Naive thymus-derived CD8-positive, alpha-beta T cell (primary cell): ENCODE data around the gene SDK2. TPM values are rescaled to one million over a fixed set of nuclear protein-coding genes. Genes with fewer than 3 reads are reported as not detected.
"Not testable (repeated sequence)": the region's sequence is repeated elsewhere in the genome, so short reads cannot be mapped to it uniquely, and the experiment has no call there.

Source experiments
- ATAC-seq, 2 donors: fragments of 150-1000 bp; cut with Tn5 transposase in 1 of 2; sonication (Bioruptor Pico), chemical (Tn5 transposase) in 1 of 2; 1 replicate in 1 of 2; 2 replicates in 1 of 2; pipeline ENCODE4 v1.10.0; 2021; ENCODE audit warnings: mild to moderate bottlenecking in 2 of 2, moderate library complexity in 2 of 2
- POLR2A ChIA-PET: fragments of 350-600 bp; sonication (Branson Sonifier 250); formaldehyde crosslinking; loops from one replicate; lab custom pipeline; 2021; ENCODE audit warnings: antibody characterized with exemption; lab: Charles Lee
- DNase-seq, 10 donors: peaks; one replicate each; pipeline versions ENCODE4 v3.0.0 to v3.0.0-alpha.2; 2020 to 2022
- H3K27ac Mint-ChIP-seq, 10 donors: one replicate each; pipeline ENCODE4 v1.8.0; 2020 to 2022; ENCODE audit warnings: mild to moderate bottlenecking in 10 of 10, mixed read lengths in 10 of 10, moderate library complexity in 4 of 10, inconsistent platforms in 1 of 10
- H3K27me3 Mint-ChIP-seq, 5 donors: one replicate each; pipeline ENCODE4 v1.8.0; 2021 to 2022; ENCODE audit warnings: mixed read lengths in 5 of 5
- H3K36me3 Mint-ChIP-seq, 3 donors: one replicate each; pipeline ENCODE4 v1.8.0; 2020 to 2022; ENCODE audit warnings: mixed read lengths in 3 of 3, mild to moderate bottlenecking in 2 of 3, inconsistent platforms in 1 of 3
- H3K4me1 Mint-ChIP-seq, 4 donors: one replicate each; pipeline ENCODE4 v1.8.0; 2021 to 2022; ENCODE audit warnings: mixed read lengths in 4 of 4
- H3K4me3 Mint-ChIP-seq, 10 donors: one replicate each; pipeline ENCODE4 v1.8.0; 2020 to 2022; ENCODE audit warnings: mild to moderate bottlenecking in 10 of 10, mixed read lengths in 10 of 10, moderate library complexity in 6 of 10, inconsistent platforms in 1 of 10
- H3K9me3 Mint-ChIP-seq, 9 donors: one replicate each; pipeline ENCODE4 v1.8.0; 2020 to 2022; ENCODE audit warnings: mixed read lengths in 9 of 9, mild to moderate bottlenecking in 3 of 9, inconsistent platforms in 1 of 9, moderate library complexity in 1 of 9
- polyA plus RNA-seq, 3 donors: library from polyadenylated mRNA; unstranded; fragments of 300-500 nt; fragmentation: Illumina TruSeq; gene quantifications; one replicate each; pipeline ENCODE4 v1.2.3, GENCODE V29; 2021
- total RNA-seq, 8 experiments: library from RNA in 2 of 8; stranded (reverse) in 2 of 8; gene quantifications; one replicate each; pipeline ENCODE4 v1.2.3 and lab custom pipeline; 2021 to 2026

The SDK2 gene
- total and polyA plus RNA-seq, 5 experiments from 2014 or later, result 0.27 to 11.3 (median 4.2) TPM

DNA sequence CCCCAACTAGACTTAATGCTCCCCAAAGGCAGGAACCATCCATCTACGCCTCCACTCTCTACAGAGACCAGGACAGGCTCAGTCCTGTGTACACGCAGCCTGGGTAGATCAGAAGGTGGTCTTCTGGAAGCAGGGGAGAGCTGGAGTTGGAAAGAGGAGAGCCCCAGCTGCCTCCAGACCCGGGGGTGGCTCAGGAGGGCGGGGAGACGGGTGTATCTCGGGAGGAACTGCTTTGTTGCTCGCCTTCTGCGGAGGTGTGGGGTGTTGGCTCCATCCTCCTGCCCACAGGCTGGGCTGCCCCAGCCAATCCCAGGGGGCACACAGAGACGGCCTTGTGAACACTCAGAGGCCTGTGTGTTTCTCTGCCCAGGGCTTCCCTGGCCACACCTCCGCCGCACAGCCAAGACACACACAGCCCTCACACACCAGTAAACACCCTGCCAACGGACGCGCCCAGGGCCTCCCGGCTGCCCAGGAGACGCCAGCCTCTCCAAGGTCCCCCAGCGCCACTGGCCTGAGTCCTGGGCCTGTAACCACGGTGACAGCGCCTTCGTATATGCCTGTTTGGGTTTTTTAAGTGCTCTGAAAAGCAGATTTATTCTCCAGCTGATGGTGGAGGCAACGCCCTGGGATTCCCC lies 189.1 kb downstream of the SDK2 start:
- no peak overlapping the region for H3K4me3 Mint-ChIP-seq
- DNase-seq (no peak), ATAC-seq (no peak)
- H3K27me3 Mint-ChIP-seq, result no peaks in the 10 kb centered on the region
- POLR2A ChIA-PET, result no interaction called here
- H3K36me3 Mint-ChIP-seq, result peaks cover 3 to 28% (median 6%) of the 10 kb centered on the region in 3 donors
- H3K27ac Mint-ChIP-seq, result peak overlapping the region in 1 of 10 donors; percentile 47
- H3K4me1 Mint-ChIP-seq, result peaks cover 0 to 4% (median under 1%) of the 10 kb centered on the region in 4 donors
- H3K9me3 Mint-ChIP-seq, result peaks cover 0 to 4% (median 0%) of the 10 kb centered on the region in 9 donors

DNA sequence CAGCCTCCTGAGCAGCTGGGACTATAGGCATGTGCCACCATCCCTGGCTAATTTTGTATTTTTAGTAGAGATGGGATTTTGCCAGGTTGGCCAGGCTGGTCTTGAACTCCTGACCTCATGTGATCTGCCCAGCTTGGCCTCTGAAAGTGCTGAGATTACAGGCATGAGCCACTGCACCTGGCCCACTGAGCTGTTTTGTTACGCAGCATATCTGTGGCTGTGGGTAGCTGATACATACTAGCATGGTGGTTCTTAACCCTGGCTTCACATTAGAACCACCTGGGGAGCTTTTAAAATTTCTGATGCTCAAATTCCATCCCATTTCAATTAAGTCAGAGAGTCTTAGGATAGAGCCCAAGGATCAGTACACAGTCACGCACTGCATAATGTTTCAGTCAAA lies 190.8 kb downstream of the SDK2 start:
- H3K4me3 Mint-ChIP-seq, H3K4me1 Mint-ChIP-seq, DNase-seq, POLR2A ChIA-PET, H3K9me3 Mint-ChIP-seq, ATAC-seq, H3K27me3 Mint-ChIP-seq, H3K27ac Mint-ChIP-seq: not testable (repeated sequence)
- H3K36me3 Mint-ChIP-seq, result peaks cover 3 to 28% (median 6%) of the 10 kb centered on the region in 3 donors

DNA sequence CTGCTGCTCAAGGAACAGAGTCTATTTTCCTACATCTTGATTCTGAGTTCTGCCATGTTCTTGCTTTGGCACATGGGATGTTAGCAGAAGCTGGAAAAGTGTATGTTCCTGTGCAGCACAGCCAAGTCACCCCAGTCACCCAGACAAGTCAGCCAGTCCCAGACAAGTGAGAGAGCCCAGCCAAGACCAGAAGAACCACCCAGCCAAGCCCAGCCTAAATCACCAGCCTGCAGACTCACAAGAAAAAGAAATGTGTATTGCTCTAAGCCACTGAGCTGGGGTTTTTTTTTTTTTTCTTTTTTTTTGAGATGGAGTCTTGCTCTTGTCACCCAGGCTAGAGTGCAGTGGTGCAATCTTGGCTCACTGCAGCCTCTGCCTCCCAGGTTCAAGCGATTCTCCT lies 191.2 kb downstream of the SDK2 start:
- peak in 1 of 10 donors; percentile 1 for DNase-seq
- peaks cover 0 to 2% (median 0%) of the 10 kb centered on the region in 9 donors for H3K9me3 Mint-ChIP-seq
- no peak overlapping the region for H3K4me3 Mint-ChIP-seq
- ATAC-seq, result no peak
- POLR2A ChIA-PET, result no interaction called here
- peaks cover 3 to 28% (median 6%) of the 10 kb centered on the region in 3 donors for H3K36me3 Mint-ChIP-seq
- H3K27ac Mint-ChIP-seq, result no peak overlapping the region
- peaks cover 0 to 2% (median under 1%) of the 10 kb centered on the region in 4 donors for H3K4me1 Mint-ChIP-seq
- no peaks in the 10 kb centered on the region for H3K27me3 Mint-ChIP-seq

DNA sequence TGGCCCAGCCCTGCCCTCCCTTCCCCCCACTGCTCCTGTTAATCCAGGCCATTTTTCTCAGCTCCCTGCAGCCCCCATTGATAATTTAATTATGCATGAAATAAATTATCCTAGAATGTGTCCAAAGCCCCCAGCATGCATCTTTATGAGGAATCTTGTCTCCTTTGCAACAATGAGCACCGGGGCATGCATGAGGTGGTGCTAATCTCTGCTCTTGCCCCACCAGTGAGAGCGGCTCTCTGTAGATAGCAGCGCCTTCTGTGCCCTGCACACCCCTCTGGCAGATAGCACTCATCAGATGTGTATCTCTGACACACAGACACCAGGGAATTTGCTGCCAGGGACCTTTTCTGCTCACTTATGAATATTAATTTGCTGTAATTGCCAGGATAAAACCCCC lies 192.2 kb downstream of the SDK2 start:
- Mint-ChIP-seq H3K36me3 (peaks cover 3 to 28% (median 6%) of the 10 kb centered on the region in 3 donors), H3K9me3 (peaks cover 0 to 2% (median 0%) of the 10 kb centered on the region in 9 donors), H3K27ac (peak overlapping the region in 3 of 10 donors; percentile 15 to 68 (median 52)), H3K4me1 (peaks cover 0 to 2% (median under 1%) of the 10 kb centered on the region in 4 donors), H3K27me3 (no peaks in the 10 kb centered on the region), H3K4me3 (no peak overlapping the region)
- DNase-seq (peak in 1 of 10 donors; percentile 57), ATAC-seq (no peak)
- POLR2A ChIA-PET, result no interaction called here

DNA sequence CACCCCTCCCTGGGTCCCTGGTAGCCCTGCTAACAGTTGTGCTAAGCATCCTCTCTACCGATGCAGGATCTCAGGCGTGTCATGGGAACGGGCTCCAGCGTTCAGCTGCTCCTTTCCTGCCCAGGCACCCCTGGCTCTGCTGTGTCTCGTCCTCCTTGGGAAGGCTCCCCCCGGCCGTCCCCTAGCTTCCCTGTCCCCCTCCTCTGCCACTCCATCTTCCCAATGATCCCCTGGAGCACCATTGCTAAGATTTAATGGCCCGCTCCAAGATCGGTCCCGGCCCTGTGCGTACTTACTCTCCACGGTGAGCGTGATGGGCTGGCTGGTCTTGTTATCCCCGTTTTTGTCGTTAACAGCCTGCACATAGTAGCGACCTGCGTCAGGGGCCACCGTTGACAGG lies 196.9 kb downstream of the SDK2 start:
- POLR2A ChIA-PET, result no interaction called here
- no peak overlapping the region for H3K4me3 Mint-ChIP-seq
- H3K27me3 Mint-ChIP-seq, result no peaks in the 10 kb centered on the region
- DNase-seq (no peak), ATAC-seq (no peak)
- H3K27ac Mint-ChIP-seq, result peak overlapping the region in 2 of 10 donors; percentile 9 to 53
- H3K4me1 Mint-ChIP-seq, result peaks cover 0 to 3% (median under 1%) of the 10 kb centered on the region in 4 donors
- peaks cover 0 to 1% (median 0%) of the 10 kb centered on the region in 9 donors for H3K9me3 Mint-ChIP-seq
- peaks cover 0 to 4% (median 1%) of the 10 kb centered on the region in 3 donors for H3K36me3 Mint-ChIP-seq

DNA sequence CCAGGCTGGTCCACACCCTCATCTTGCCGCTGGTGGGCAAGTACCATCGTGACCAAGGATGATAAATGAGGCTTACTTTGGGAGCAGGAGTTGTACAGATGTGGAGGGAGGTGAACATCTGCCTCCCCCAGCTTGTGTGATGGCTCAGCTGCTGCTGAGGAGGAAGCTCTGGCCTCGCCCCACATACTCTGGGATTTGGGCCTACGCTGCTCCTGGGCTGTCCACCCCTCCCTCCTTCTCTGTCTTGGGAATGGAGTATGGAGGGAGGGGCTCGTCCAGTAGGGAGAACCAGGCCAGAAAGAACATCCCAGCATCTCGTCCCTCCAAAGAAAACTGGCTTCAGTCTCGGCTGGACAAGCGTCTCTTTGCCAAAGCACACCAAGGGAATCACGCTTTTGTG lies 197.6 kb downstream of the SDK2 start:
- H3K4me3 Mint-ChIP-seq, result no peak overlapping the region
- POLR2A ChIA-PET, result no interaction called here
- no peaks in the 10 kb centered on the region for H3K9me3 Mint-ChIP-seq
- peaks cover 0 to 2% (median under 1%) of the 10 kb centered on the region in 4 donors for H3K4me1 Mint-ChIP-seq
- DNase-seq (no peak), ATAC-seq (no peak)
- H3K27ac Mint-ChIP-seq, result peak overlapping the region in 3 of 10 donors; percentile 34 to 57 (median 53)
- peaks cover 0 to 2% (median 0%) of the 10 kb centered on the region in 3 donors for H3K36me3 Mint-ChIP-seq
- no peaks in the 10 kb centered on the region for H3K27me3 Mint-ChIP-seq

DNA sequence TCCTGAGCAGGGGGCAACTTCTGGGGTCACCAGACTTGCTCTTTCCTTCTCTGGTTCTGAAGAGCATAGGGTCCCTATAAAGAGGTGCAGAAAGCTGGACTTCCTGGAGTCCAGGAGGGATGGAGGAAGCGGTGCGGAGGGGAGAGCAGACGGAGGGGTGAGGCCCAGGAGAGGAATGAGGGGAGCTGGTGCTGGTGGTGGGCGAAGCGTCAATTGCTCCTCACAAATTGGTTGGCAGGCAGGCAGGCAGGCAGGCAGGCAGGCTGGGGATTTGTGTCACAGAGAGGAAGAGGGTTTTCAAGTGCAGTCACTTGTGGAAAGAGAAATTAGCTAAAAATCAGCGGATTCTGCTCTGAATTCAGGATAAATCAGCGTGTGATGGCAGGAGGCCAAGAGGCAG lies 198.8 kb downstream of the SDK2 start:
- no peak overlapping the region for H3K4me3 Mint-ChIP-seq
- H3K27ac Mint-ChIP-seq, result peak overlapping the region in 2 of 10 donors; percentile 62 to 69
- peaks cover 0 to 2% (median 0%) of the 10 kb centered on the region in 4 donors for H3K4me1 Mint-ChIP-seq
- H3K9me3 Mint-ChIP-seq, result no peaks in the 10 kb centered on the region
- POLR2A ChIA-PET, result no interaction called here
- H3K27me3 Mint-ChIP-seq, result no peaks in the 10 kb centered on the region
- peaks cover 0 to 2% (median 0%) of the 10 kb centered on the region in 3 donors for H3K36me3 Mint-ChIP-seq
- ATAC-seq (no peak), DNase-seq (no peak)

DNA sequence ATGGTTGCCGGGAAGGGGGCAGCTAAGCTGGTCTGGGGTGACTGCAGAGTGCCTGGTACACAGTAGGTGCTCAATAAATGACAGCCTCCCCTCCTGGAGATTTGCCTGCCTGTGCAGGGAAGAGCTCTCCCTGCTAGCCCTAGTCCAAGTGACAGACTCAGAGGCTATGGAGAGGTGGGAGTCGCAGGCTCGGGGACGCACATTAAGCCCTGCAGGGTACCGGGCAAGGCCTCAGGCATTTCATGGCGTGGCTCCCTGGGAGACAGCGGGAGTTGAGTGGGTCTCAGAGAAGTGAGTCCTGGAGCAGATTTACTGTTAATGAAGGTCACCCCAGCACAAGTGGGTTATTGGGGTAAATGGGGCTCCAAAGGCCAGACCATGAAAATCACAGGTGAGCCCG lies 200.2 kb downstream of the SDK2 start:
- DNase-seq (no peak), ATAC-seq (no peak)
- H3K27ac Mint-ChIP-seq, result no peak overlapping the region
- peaks cover 0 to 2% (median 0%) of the 10 kb centered on the region in 4 donors for H3K4me1 Mint-ChIP-seq
- POLR2A ChIA-PET, result no interaction called here
- no peaks in the 10 kb centered on the region for H3K9me3 Mint-ChIP-seq
- no peaks in the 10 kb centered on the region for H3K27me3 Mint-ChIP-seq
- peaks cover 0 to 5% (median 2%) of the 10 kb centered on the region in 3 donors for H3K36me3 Mint-ChIP-seq
- H3K4me3 Mint-ChIP-seq, result no peak overlapping the region

DNA sequence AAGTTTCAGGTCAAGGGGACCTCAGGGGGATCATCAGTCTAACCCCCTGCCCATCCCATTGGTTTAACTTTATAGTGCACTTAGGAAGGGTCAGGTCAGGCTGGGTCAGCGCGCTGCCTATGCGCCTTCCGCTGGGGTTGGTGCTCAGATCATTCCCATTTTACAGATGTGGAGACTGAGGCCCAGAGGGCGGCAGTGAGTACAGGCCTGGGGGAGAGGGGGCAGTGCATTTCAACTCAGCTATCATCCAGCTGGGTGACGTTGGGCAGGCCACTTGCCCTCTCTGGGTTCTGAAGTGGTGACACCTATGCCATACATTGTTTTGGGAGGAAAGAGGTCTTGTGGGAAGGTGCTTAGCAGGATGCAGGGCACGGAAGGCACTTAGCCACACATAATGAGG lies 204.6 kb downstream of the SDK2 start:
- Mint-ChIP-seq H3K27me3 (no peaks in the 10 kb centered on the region), H3K27ac (peak overlapping the region in 1 of 10 donors; percentile 38), H3K9me3 (no peaks in the 10 kb centered on the region), H3K4me1 (no peaks in the 10 kb centered on the region), H3K36me3 (peaks cover 0 to 5% (median 2%) of the 10 kb centered on the region in 3 donors), H3K4me3 (no peak overlapping the region)
- DNase-seq (no peak), ATAC-seq (no peak)
- POLR2A ChIA-PET, result no interaction called here

DNA sequence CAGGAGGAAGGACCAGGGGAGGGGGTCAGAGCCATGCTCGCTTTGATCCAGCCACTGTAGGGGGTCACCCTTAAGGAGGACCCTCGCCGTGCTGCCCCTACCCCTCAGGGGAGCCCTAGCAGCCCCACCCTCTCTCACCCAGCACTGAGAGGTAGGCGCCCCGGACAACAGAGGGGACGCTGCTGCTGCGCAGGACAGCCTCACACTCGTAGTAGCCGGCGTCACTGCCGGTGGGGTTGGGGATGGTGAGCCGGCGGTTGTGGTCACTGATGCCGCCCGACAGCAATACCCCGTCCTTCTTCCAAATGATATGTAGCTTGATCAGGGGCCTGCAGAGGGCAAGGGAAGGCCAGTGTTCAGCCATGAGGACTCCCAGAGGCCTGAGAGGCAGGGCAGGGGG lies 206.4 kb downstream of the SDK2 start:
- DNase-seq (no peak), ATAC-seq (no peak)
- POLR2A ChIA-PET, result no interaction called here
- Mint-ChIP-seq H3K27me3 (no peaks in the 10 kb centered on the region), H3K4me1 (no peaks in the 10 kb centered on the region), H3K36me3 (peaks cover 0 to 3% (median 2%) of the 10 kb centered on the region in 3 donors), H3K27ac (peak overlapping the region in 2 of 10 donors; percentile 9 to 41), H3K4me3 (no peak overlapping the region), H3K9me3 (no peaks in the 10 kb centered on the region)

DNA sequence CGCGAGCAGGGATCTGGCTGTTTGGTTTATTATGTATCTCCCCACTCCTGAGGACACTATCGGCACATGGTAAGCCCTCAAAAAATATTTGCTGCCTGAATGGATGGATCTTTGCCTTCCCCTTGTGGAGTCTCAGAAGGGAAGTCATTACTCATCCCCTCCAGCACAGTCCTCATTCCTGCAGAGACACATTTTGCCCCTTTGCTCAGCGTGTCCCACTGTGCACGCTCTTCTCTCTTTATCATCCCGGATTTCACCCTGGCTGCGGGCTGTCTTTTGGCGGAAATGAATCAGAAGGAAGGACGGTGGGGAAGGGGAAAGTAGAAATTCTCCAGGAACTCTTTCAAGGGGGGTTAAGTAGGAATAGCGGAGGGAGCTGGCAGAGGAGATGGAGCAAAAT lies 207.3 kb downstream of the SDK2 start:
- Mint-ChIP-seq H3K27ac (no peak overlapping the region), H3K36me3 (peaks cover 0 to 3% (median 2%) of the 10 kb centered on the region in 3 donors), H3K27me3 (no peaks in the 10 kb centered on the region), H3K4me3 (no peak overlapping the region), H3K9me3 (no peaks in the 10 kb centered on the region), H3K4me1 (peaks cover 0 to 2% (median 0%) of the 10 kb centered on the region in 4 donors)
- ATAC-seq, result no peak
- no peak for DNase-seq
- POLR2A ChIA-PET, result no interaction called here

DNA sequence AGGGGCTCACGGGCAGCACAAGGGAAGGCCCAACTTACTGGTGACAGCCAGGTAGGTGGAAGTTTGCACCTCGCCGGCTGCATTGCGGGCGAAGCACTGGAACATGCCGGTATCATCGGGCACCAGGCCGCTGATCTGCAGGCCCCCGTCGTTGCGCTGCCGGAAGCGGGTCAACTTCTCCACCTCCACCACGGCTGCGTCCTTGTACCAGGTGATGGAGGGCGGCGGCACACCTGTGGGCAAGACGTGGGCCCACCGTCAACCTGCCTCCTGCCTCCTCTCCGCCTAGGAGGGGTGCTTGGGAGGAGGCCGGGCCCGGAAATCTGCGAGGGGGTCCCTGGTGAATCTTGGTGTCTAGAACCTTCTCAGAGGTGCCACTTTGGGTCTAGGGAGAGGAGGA lies 208.8 kb downstream of the SDK2 start:
- POLR2A ChIA-PET, result no interaction called here
- Mint-ChIP-seq H3K36me3 (peaks cover 0 to 3% (median 2%) of the 10 kb centered on the region in 3 donors), H3K9me3 (no peaks in the 10 kb centered on the region), H3K27ac (no peak overlapping the region), H3K4me1 (peaks cover 0 to 10% (median 2%) of the 10 kb centered on the region in 4 donors), H3K27me3 (no peaks in the 10 kb centered on the region), H3K4me3 (no peak overlapping the region)
- no peak for DNase-seq
- no peak for ATAC-seq

DNA sequence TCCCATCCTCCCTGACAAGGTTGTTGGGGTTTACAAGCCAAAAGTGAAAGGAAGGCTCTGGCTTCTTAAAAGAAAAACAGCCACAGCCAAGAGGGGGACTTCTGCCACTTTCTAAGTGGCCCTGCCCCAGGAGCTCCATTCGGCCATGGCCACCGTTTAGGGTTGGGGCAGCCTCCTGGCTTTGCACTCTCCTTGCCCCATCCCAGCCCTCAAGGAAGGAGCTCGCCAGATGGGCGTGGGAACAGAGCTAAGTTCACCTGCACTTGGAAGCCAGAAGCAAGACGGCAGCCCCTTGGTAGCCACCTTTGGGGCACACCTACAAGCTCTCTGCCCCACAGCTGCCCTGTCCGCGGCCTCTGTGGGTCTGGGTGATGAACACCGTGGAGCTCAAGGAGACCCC lies 210.1 kb downstream of the SDK2 start:
- no peaks in the 10 kb centered on the region for H3K27me3 Mint-ChIP-seq

More for the DNA sequence above, 210.1 kb downstream of the SDK2 start:
- H3K27ac Mint-ChIP-seq, result peak overlapping the region in 1 of 10 donors; percentile 53
- DNase-seq (no peak), ATAC-seq (no peak)
- POLR2A ChIA-PET, result no interaction called here
- H3K36me3 Mint-ChIP-seq, result peaks cover 0 to 1% (median 0%) of the 10 kb centered on the region in 3 donors
- no peaks in the 10 kb centered on the region for H3K9me3 Mint-ChIP-seq
- peaks cover 4 to 18% (median 6%) of the 10 kb centered on the region in 4 donors for H3K4me1 Mint-ChIP-seq
- no peak overlapping the region for H3K4me3 Mint-ChIP-seq
